GM21576 (cell line): ENCODE data around the gene PIP4K2B.

ENCODE experiments used
- ATAC-seq: cut with Tn5 transposase; IDR thresholded peaks from one replicate; pipeline ENCODE4 v1.9.1; 2021; ENCODE audit warnings: mild to moderate bottlenecking, moderate library complexity; ENCODE audit not compliant: unreplicated experiment

PIP4K2B gene

DNA sequence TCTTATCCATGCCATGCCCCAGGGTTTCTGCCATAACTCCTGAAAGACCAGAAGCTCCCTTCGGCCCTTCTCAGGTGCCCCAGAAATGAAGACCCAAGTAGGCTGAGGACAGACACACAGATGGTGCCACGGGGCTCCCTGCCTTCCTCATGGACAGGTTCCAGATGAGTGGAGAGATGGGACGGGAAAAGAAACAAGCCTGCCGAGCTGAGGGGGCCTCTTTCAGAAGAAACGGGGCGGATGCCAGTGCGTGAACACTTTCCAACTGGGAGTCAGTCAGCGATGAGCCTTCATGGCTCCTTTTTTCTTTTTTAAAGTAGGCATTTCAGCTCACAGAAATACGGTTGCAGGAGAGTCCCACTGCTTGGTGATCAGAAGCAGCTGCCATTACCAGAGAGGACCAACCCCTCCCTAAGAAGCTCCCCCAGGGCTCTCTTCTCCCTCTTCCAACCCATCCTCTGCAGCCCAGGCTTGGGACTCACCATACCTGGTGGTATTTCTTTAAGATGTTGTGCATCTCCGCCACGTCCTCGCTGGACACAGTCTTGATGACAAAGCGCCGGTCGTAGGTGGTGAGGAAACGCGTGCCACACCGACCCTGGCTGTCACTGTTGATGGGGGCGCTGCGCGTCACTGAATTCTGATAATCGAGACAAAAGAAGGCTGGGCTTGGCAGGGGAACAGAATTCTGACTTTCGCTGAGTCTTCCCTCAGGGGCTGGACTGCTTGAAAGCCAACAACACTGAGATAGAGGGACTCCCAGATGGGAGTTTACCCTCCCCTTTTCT, 19.2 kb downstream of the PIP4K2B start:
- no peak for ATAC-seq

GRCh38 chr17:38777641-38778250, 21.6 kb downstream of the PIP4K2B start:
- no peak for ATAC-seq

GRCh38 chr17:38773258-38773657, 26.1 kb downstream of the PIP4K2B start:
- ATAC-seq, result no peak

DNA sequence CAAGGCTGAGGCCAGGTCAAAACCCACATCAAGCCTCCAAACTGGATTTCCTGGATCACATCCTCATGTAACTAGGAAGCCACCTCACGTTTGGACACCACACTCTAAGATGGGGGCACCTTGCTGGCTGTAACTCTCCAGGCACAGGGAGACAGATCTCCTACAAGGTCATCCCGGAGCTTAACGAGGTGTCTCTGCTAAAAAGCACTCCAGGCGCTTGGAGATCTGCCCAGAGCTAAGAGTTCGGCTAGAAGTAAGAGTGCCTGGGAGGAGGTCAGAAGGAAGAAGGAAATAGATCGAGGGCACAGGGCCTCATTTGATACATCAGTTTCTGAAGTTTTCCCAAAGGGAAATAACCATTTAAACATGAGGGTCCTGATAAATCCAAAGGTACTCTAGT, 30.9 kb downstream of the PIP4K2B start:
- ATAC-seq, result no peak

- ATAC-seq, result no peak
These were observed 33.0 kb downstream of the PIP4K2B start for GRCh38 chr17:38766341-38766740.

- ATAC-seq, result no peak
These were observed 37.1 kb downstream of the PIP4K2B start for GRCh38 chr17:38762231-38762630.

- no peak for ATAC-seq
These were observed 37.7 kb downstream of the PIP4K2B start for GRCh38 chr17:38761612-38762011.

DNA sequence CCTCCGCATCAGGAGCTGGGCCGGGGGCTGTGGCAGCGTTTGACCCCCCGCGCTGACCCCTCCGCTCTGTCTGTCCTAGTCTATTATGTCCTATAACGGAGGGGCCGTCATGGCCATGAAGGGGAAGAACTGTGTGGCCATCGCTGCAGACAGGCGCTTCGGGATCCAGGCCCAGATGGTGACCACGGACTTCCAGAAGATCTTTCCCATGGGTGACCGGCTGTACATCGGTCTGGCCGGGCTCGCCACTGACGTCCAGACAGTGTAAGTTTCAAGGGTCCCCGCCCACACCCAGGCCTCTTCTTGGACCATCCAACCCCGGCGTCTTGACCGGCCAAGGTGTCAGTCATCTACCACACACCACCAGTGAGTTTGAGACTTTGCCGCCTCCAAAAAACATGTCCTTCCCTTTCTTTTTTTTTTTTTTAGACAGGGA, 46.3 kb downstream of the PIP4K2B start:
- no peak for ATAC-seq

- ATAC-seq, result peak; percentile 79
These were observed 46.9 kb downstream of the PIP4K2B start, which contains the start of gene PSMB3 for GRCh38 chr17:38752308-38753070. PSMB3 (plus strand) TSS chr17:38752741; CDS start chr17:38752827, 86 bp downstream.

GRCh38 chr17:38751808-38752307, 47.5 kb downstream of the PIP4K2B start:
- ATAC-seq, result peak; percentile 27

DNA sequence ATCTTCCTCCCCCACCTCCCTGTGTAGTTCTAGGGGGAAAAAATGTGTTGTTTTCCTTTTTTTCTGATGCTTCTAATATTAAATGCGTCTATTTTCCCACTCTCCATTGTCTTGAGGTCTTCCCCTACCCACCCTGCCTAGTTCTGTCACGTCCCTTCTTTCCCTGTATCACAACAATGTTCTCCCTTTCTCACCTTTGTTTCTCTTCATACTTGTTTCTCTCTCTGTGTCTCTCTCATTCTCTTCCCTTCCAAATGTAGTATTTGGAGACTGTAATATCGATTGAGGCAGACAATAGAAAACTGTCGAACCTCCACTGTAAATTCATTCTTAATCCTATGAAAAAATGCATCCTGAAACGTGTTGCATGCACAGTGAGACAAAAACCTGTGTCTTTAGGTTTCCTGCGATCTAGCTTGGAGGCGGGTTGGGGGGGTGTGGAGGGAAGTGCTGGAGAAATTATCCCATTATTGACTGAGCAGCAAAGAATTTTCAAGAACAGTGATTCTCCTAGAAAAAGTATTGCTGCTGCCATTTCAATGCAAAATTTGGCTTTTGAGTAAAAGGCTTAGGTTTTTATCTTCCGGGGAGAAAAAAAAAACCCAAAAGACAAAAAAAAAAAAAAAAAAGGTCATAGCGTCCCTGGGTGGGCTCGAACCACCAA, 48.1 kb downstream of the PIP4K2B start:
- no peak for ATAC-seq

DNA sequence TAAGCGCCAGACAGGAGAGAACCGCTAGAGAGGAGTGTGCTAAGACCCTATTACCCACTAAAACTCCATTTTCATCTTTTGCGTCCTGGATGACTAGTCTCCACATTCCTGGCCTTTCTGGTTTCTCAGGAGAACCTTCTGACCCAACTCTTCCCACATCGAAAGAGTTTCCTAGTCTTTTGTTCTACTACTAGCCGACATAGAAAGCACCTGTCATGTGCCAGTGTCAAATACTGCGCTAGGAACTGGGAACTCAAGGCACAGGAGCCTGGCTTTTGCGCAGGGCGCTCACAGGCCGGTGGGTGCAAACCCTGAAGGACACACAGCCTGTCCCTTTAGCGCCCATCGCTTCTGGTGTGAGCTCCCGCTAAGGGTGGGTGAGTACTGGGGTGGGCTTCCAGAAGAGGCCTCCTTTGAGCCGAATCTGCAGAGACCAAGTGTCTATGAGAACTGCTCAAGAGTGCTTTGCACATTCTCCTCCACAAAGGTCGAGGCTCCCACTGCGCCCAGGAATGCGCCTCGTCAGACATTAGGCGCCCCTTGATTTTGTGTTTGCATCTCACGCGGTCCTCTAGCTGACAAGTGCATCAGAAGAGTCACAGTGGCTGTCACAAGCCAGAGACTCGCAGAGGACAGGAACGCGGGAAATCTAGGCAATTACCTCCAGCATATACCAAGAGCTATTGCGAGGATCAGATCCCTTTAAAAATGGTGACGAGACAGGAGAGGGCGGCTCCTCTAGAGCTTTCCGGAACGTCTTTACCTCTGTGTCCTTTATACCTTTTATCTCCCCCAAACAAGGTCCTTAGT, 48.8 kb downstream of the PIP4K2B start:
- no peak for ATAC-seq

DNA sequence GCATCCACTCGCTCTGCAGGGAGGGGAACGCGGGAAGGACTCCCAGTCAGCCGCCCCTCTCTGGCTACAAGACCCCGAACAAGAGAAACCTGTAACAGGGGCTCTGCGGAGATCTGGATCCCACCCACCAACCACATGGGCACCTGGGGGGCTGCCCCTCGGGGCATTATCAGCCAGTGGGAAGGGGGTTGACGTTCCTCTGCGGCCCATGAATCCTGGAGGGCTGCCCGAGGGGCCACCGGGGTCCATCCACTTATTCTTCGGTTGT, 49.4 kb downstream of the PIP4K2B start:
- no peak for ATAC-seq

GRCh38 chr17:38749223-38750043, 49.9 kb downstream of the PIP4K2B start:
- no peak for ATAC-seq

DNA sequence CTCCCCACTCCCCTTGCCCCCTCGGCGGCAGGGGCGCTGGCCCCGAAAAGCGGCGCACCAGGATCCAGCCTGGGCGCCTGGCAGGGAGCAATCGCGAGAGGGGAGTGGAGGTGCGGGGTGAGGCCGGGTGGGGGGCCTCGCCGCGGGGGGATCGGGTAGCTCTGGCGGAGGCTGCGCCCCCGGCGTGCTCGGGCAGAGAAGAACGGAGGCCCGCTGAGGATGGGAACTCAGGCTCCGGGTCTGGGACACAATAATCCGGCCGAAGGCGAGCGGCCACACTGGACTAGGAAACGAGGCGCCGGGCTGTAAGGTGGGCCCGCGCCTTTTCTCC, 50.5 kb downstream of the PIP4K2B start:
- no peak for ATAC-seq

DNA sequence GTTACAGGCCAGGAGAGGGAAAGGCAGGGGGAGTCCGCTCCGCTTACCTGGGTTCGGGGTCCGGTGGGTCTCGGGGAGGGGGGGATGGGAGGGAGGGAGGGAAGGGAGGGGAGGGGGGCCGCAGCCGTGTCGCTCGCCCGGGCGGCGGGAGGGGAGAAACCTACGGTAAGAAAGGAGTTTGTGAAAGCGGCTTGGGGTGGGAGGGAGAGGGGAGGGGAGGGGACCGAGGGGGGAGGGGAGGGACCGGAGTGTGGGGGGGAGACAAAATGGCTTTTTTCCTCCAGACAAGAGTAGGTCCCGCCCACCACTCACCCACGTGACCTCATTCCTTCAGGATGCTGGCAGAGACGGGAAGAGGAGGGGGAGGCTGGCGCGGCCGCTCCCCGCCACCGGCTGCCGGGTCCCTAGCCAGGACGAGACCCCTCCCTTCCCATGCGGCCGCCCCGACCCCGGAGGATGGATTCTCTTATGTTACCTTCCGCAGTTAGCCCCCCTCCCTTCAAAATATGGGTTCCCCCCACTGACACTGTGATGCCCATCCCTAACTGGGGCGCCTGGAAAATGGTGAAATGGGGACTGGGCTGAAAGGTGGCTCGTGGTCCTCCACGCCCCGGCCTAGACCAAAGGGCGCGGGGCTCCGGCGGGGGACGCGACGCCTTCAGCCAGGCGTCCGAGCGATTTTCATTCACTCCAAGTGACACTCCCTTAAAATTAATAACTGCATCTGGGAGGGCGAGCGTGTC, 51.0 kb downstream of the PIP4K2B start, which contains the start of gene PCGF2:
TSS of gene PCGF2 (minus strand) at position 188 of the 743 bp plus-strand sequence. CDS start 7,934 bp downstream, outside the sequence.
- no peak for ATAC-seq

DNA sequence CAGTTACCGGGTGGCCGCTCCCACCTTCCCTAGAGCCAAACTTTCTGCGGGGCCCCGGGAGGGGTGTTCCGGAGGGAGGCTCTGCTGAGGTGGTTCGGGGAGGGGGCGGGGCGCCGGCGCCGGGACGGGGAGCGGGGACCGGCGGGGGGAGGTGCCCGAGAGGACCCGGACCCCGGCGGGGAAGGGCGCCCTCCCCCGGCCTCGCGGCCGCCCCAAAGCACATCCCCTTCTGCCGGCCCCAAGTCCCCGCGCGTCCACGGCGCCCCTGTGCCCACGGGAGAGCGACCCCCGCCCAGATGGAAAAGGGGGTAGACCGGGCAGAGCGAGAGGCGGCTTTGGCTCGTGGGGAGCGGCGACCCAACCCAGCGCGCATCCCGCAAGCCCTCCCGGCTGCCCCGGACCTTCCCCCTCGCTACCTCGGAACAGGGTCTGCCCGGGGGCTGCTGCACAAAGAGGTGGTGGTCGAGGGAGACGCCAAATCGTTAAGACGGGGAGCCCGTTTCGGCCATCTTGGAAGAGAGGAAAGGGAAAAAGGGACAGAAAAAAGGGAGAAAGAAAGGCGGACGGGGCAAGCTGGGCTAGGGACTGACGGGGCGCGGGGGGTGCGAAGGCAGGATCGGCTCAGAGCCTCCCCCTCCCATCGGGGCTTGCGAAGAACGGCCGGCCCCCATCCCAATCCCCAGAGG, 51.8 kb downstream of the PIP4K2B start:
- ATAC-seq, result no peak

GRCh38 chr17:38746849-38747462, 52.4 kb downstream of the PIP4K2B start:
- ATAC-seq, result no peak
